GM23338 (cell line): Measurements from ENCODE around the gene NNMT. TPM values are rescaled to one million over a fixed set of nuclear protein-coding genes. Genes with fewer than 3 reads are reported as not detected.

Experiments
- ATAC-seq: fragments of 200-7000 bp; cut with Tn5 transposase; 3 replicates; pipeline ENCODE4 v1.9.1; 2020
- DNase-seq: peaks from one replicate; pipeline ENCODE4 v3.0.0-alpha.2; 2015; ENCODE audit warnings: low spot score
- H2AFZ ChIP-seq: fragments of 200-600 bp; sonication (generic); 2 replicates; pipeline ENCODE4 v1.8.0; 2016; ENCODE audit warnings: antibody characterized with exemption, mild to moderate bottlenecking, moderate library complexity
- H3F3A ChIP-seq: fragments of 200-600 bp; sonication (generic); replicated peaks from 2 replicates; pipeline ENCODE4 v1.8.0; 2017; ENCODE audit warnings: antibody characterized with exemption, mixed run types, low read depth
- H3K27ac ChIP-seq: fragments of 200-600 bp; sonication (generic); 2 replicates; pipeline ENCODE4 v1.6.1; 2016; ENCODE audit warnings: low read depth
- H3K27me3 ChIP-seq: fragments of 200-600 bp; sonication (generic); 2 replicates; pipeline ENCODE4 v1.8.0; 2016; ENCODE audit warnings: mild to moderate bottlenecking, mixed run types, moderate library complexity; ENCODE audit not compliant: insufficient read depth
- H3K36me3 ChIP-seq: fragments of 200-600 bp; sonication (generic); 2 replicates; pipeline ENCODE4 v1.8.0; 2016; ENCODE audit warnings: mild to moderate bottlenecking; ENCODE audit not compliant: insufficient read depth
- H3K4me1 ChIP-seq: fragments of 200-600 bp; sonication (generic); 2 replicates; pipeline ENCODE4 v1.8.0; 2016; ENCODE audit warnings: mild to moderate bottlenecking, moderate library complexity; ENCODE audit not compliant: insufficient read depth
- H3K4me2 ChIP-seq: fragments of 200-600 bp; sonication (generic); 2 replicates; pipeline ENCODE4 v1.7.1; 2017; ENCODE audit warnings: mixed run types
- H3K4me3 ChIP-seq: fragments of 200-600 bp; sonication (generic); 2 replicates; pipeline ENCODE4 v1.6.1; 2016; ENCODE audit warnings: mixed run types
- H3K79me2 ChIP-seq: fragments of 200-600 bp; sonication (generic); replicated peaks from 2 replicates; pipeline ENCODE4 v1.8.0; 2017; ENCODE audit warnings: mild to moderate bottlenecking; ENCODE audit not compliant: insufficient read depth
- H3K9me2 ChIP-seq: fragments of 200-600 bp; sonication (generic); 2 replicates; pipeline ENCODE4 v1.8.0; 2017; ENCODE audit not compliant: insufficient read depth
- H4K20me1 ChIP-seq: fragments of 200-600 bp; sonication (generic); replicated peaks from 2 replicates; pipeline ENCODE4 v1.8.0; 2017; ENCODE audit warnings: mild to moderate bottlenecking; ENCODE audit not compliant: insufficient read depth
- H3K27ac Mint-ChIP-seq: 2 replicates; pipeline ENCODE4 v1.8.0; 2020; ENCODE audit warnings: inconsistent platforms, mild to moderate bottlenecking, moderate library complexity, mixed read lengths
- H3K27me3 Mint-ChIP-seq: 3 replicates; pipeline ENCODE4 v1.8.0; 2022; ENCODE audit warnings: low read depth, mild to moderate bottlenecking, moderate library complexity, mixed read lengths, inconsistent platforms; ENCODE audit not compliant: insufficient read depth, poor library complexity
- H3K36me3 Mint-ChIP-seq: 3 replicates; pipeline ENCODE4 v1.8.0; 2021; ENCODE audit warnings: low read depth, mild to moderate bottlenecking, inconsistent platforms, moderate library complexity, mixed read lengths
- H3K4me1 Mint-ChIP-seq: 3 replicates; pipeline ENCODE4 v1.8.0; 2020; ENCODE audit warnings: mild to moderate bottlenecking, inconsistent platforms, mixed read lengths
- H3K4me3 Mint-ChIP-seq: 3 replicates; pipeline ENCODE4 v1.8.0; 2021; ENCODE audit warnings: moderate library complexity, mild to moderate bottlenecking, inconsistent platforms, mixed read lengths
- H3K9me3 Mint-ChIP-seq: 3 replicates; pipeline ENCODE4 v1.8.0; 2020; ENCODE audit warnings: moderate library complexity, mild to moderate bottlenecking, inconsistent platforms, mixed read lengths
- CTCF ChIP-seq, 2 experiments: fragments of 200-600 bp in 1 of 2; sonication (generic) in 1 of 2; conservative IDR thresholded peaks; 2 replicates each; pipeline versions ENCODE4 v1.5.1 to v1.6.1; 2016 to 2017; ENCODE audit warnings: antibody characterized with exemption in 2 of 2, low read depth in 2 of 2, mild to moderate bottlenecking in 2 of 2, moderate library complexity in 1 of 2
- EZH2 ChIP-seq: fragments of 200-600 bp; sonication (generic); IDR thresholded peaks from one replicate; pipeline ENCODE4 v1.8.0; 2017; ENCODE audit warnings: antibody characterized with exemption, mild to moderate bottlenecking, low read depth; ENCODE audit not compliant: unreplicated experiment
- EZH2phosphoT487 ChIP-seq: fragments of 200-600 bp; sonication (generic); IDR thresholded peaks from one replicate; pipeline ENCODE4 v1.8.1; 2018; ENCODE audit warnings: antibody characterized with exemption; ENCODE audit not compliant: unreplicated experiment
- JUNB ChIP-seq: IDR thresholded peaks from one replicate; pipeline ENCODE4 v1.6.1; 2016; ENCODE audit warnings: antibody characterized with exemption; ENCODE audit not compliant: unreplicated experiment
- REST ChIP-seq: IDR thresholded peaks from one replicate; pipeline ENCODE4 v1.6.1; 2018; ENCODE audit warnings: antibody characterized with exemption; ENCODE audit not compliant: unreplicated experiment
- ZNF114 ChIP-seq: fragments of 250-450 bp; sonication (Bioruptor Pico); IDR thresholded peaks from 2 replicates; pipeline ENCODE4 v1.5.0; 2020; ENCODE audit warnings: mild to moderate bottlenecking, moderate library complexity
- ZNF331 ChIP-seq: fragments of 250-450 bp; sonication (Bioruptor Pico); IDR thresholded peaks from 2 replicates; pipeline ENCODE4 v1.5.0; 2020; ENCODE audit warnings: low read depth, mild to moderate bottlenecking, moderate library complexity
- ZNF462 ChIP-seq: fragments of 250-450 bp; sonication (Bioruptor Pico); IDR thresholded peaks from 2 replicates; pipeline ENCODE4 v1.5.0; 2020; ENCODE audit warnings: mild to moderate bottlenecking, moderate library complexity
- polyA plus RNA-seq: library from polyadenylated mRNA; unstranded; fragments of >200 nt; fragmentation: Nextera tagmentation; extraction: Ambion mirVana; gene quantifications from 2 replicates; pipeline ENCODE4 v1.2.1, GENCODE V29; 2016
- total RNA-seq: library from RNA; depleted of rRNA; stranded (reverse); fragments of >200 nt; shearing (Covaris generic); gene quantifications from 2 replicates; pipeline ENCODE4 v1.2.3, GENCODE V29; 2014

NNMT gene
- total and polyA plus RNA-seq, 2 experiments from 2014 or later: 0.40 TPM; not detected in 1

- Histone ChIP-seq H3K36me3 (no peaks in the 10 kb centered on the region), H3K79me2 (no peaks in the 10 kb centered on the region), H4K20me1 (no peaks in the 10 kb centered on the region), H3K4me2 (no peak overlapping the region), H3K9me2 (no peaks in the 10 kb centered on the region), H2AFZ (peak overlapping the region; percentile 87), H3K4me3 (no peak overlapping the region), H3F3A (no peaks in the 10 kb centered on the region), H3K27ac (no peak overlapping the region), H3K27me3 (no peaks in the 10 kb centered on the region), H3K4me1 (no peaks in the 10 kb centered on the region)
- peaks cover 2% of the 10 kb centered on the region; the same call in 1 of the 3 replicates for H3K4me1 Mint-ChIP-seq
- ATAC-seq (peak; percentile 99), DNase-seq (peak; percentile 92)
- no peak overlapping the region for H3K4me3 Mint-ChIP-seq
- no peaks in the 10 kb centered on the region; the same call in 2 of the 3 replicates for H3K36me3 Mint-ChIP-seq
- H3K9me3 Mint-ChIP-seq: no peaks in the 10 kb centered on the region
- no peak for TF ChIP-seq REST
- TF ChIP-seq EZH2: no peak
- TF ChIP-seq ZNF114 (CRISPR knock-in tag): no peak
- no peak for TF ChIP-seq ZNF331 (CRISPR knock-in tag)
- no peak for TF ChIP-seq ZNF462 (CRISPR knock-in tag)
- TF ChIP-seq JUNB: no peak
- no peak for TF ChIP-seq EZH2phosphoT487
- peak; percentile 70 to 98 for TF ChIP-seq CTCF (conservative IDR thresholded peaks at IDR 0.05; ENCODE audit: low read depth in 2 of 2)
- peaks cover 6% of the 10 kb centered on the region for H3K27me3 Mint-ChIP-seq
- H3K27ac Mint-ChIP-seq: no peak overlapping the region
These were observed 15.5 kb upstream of the NNMT start for GRCh38 chr11:114280696-114281095.
